Neutrophil (primary cell): ENCODE measurements around the gene C16orf89.

ENCODE experiments used
- H3K27ac ChIP-seq: fragments of 200-600 bp; sonication (generic); 2 replicates; pipeline ENCODE4 v1.5.1; 2016; ENCODE audit warnings: mild to moderate bottlenecking, moderate library complexity
- H3K27me3 ChIP-seq: fragments of 200-600 bp; sonication (generic); 2 replicates; pipeline ENCODE4 v1.6.0; 2016; ENCODE audit warnings: mild to moderate bottlenecking
- H3K36me3 ChIP-seq: fragments of 200-600 bp; sonication (generic); 2 replicates; pipeline ENCODE4 v1.5.1; 2017
- H3K4me1 ChIP-seq, 2 experiments: fragments of 200-600 bp in 1 of 2; sonication (generic) in 1 of 2; 1 replicate in 1 of 2; 2 replicates in 1 of 2; pipeline versions ENCODE4 v1.5.1 to v1.6.1; 2013 to 2016; ENCODE audit warnings: low read depth in 1 of 2, low read length in 1 of 2, mild to moderate bottlenecking in 1 of 2, moderate library complexity in 1 of 2; ENCODE audit not compliant: control insufficient read depth in 1 of 2, insufficient read depth in 1 of 2
- H3K4me3 ChIP-seq, 2 experiments: fragments of 200-600 bp in 1 of 2; sonication (generic) in 1 of 2; 1 replicate in 1 of 2; 2 replicates in 1 of 2; pipeline ENCODE4 v1.5.1; 2013 to 2016; ENCODE audit warnings: low read depth in 1 of 2, low read length in 1 of 2, mild to moderate bottlenecking in 1 of 2, moderate library complexity in 1 of 2
- H3K9me3 ChIP-seq: fragments of 200-600 bp; sonication (generic); 2 replicates; pipeline ENCODE4 v1.5.1; 2016
- TF ChIP-seq, protein P1 (sequence below): fragments of 200-600 bp; sonication (generic); IDR thresholded peaks from 2 replicates; pipeline ENCODE4 v1.5.1; 2016; ENCODE audit warnings: antibody characterized with exemption

Gene C16orf89

GRCh38 chr16:5073279-5073629 is 7.5 kb upstream of the C16orf89 start:
- H3K4me1 ChIP-seq = peaks cover 14 to 18% of the 10 kb centered on the region in 2 experiments
- no peak overlapping the region for H3K4me3 ChIP-seq
- TF ChIP-seq, protein P1, sequence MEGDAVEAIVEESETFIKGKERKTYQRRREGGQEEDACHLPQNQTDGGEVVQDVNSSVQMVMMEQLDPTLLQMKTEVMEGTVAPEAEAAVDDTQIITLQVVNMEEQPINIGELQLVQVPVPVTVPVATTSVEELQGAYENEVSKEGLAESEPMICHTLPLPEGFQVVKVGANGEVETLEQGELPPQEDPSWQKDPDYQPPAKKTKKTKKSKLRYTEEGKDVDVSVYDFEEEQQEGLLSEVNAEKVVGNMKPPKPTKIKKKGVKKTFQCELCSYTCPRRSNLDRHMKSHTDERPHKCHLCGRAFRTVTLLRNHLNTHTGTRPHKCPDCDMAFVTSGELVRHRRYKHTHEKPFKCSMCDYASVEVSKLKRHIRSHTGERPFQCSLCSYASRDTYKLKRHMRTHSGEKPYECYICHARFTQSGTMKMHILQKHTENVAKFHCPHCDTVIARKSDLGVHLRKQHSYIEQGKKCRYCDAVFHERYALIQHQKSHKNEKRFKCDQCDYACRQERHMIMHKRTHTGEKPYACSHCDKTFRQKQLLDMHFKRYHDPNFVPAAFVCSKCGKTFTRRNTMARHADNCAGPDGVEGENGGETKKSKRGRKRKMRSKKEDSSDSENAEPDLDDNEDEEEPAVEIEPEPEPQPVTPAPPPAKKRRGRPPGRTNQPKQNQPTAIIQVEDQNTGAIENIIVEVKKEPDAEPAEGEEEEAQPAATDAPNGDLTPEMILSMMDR = no peak
- H3K9me3 ChIP-seq = no peaks in the 10 kb centered on the region
- H3K27ac ChIP-seq = no peak overlapping the region
- peaks cover 6% of the 10 kb centered on the region for H3K27me3 ChIP-seq
- H3K36me3 ChIP-seq = peaks cover 19% of the 10 kb centered on the region

DNA sequence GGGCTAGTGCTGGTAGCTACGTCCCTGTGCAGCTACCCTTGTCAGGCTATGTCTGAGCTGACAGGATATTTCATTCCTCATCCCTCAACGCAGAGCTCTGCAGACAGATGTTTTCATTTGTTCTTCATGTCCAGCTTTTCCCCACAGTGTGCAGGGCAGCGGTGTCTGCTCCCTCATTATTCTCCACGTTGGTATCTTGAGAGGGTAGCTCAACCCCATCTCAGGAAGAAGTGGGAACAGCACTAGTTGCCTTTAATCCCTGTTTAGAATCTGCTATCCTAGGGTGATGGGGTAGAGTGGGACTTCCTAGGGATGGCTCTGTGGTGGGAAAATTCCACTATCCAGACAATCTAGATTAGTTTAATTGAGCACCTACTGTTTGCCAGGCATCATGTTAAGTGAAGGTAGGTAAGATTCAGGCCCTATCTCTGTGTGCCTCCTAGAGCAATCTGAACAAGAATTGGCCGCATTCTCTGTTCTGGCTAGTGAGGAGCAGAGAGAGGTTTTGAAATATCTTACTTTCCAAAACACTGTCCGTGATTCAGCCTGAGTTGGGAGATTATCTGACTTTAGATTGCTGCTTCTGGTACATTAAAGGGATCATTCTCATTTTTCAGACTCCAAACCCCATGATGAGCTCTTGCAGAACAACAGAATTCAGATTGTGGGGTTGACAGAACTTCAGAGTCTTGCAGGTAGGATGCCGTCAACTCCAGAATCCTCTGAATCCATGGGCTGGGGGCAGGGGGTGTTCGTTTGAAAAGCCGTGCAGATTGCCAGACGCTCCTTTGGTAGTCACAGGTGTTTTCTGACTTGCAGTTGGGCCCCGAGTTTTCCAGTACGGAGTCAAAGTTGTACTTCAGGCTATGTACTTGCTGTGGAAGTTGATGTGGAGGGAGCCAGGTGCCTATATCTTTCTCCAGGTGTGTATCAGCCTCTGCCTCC is 6.8 kb upstream of the C16orf89 start:
- Histone ChIP-seq H3K9me3 (no peaks in the 10 kb centered on the region), H3K4me1 (peaks cover 14 to 18% of the 10 kb centered on the region in 2 experiments), H3K27me3 (peaks cover 6% of the 10 kb centered on the region), H3K36me3 (peaks cover 13% of the 10 kb centered on the region), H3K4me3 (peak overlapping the region; percentile 73 to 75), H3K27ac (peak overlapping the region; percentile 69)
- TF ChIP-seq, protein P1 = no peak

DNA sequence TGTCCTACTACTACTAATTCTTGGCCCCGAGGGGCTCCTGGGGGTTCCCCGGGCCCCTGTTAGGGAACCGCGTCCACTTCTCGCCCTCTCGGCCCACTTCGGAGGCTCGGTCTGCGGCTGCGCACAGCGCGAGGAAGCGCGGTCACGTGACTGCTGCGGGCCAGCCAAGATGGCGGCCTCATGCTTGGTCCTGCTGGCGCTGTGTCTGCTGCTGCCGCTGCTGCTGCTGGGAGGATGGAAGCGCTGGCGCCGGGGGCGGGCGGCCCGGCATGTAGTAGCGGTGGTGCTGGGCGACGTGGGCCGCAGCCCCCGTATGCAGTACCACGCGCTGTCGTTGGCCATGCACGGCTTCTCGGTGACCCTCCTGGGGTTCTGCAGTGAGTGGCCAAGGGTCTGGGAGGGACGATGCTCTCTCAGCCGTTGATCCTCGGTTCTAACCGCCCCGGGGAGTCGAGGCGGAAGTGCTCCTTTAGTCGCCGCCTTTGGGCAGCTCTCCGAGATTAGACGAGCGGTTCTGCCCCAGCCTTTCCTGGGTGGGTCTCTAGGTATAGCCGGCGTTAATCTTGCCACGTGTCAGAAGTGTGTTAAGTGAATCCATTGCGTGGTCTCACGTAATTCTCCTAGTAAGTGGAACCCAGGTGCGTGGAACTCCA is 6.1 kb upstream of the C16orf89 start, which contains the start of gene ALG1:
Gene ALG1, plus strand, starts transcription at position 163 of the 653 bp plus-strand sequence. Its CDS starts 7 bp downstream, at position 170.
- peaks cover 6% of the 10 kb centered on the region for H3K27me3 ChIP-seq
- H3K4me3 ChIP-seq = peak within 1 kb of the TSS; percentile 73 to 75
- peaks cover 13% of the 10 kb centered on the region for H3K36me3 ChIP-seq
- peaks cover 14 to 18% of the 10 kb centered on the region in 2 experiments for H3K4me1 ChIP-seq
- TF ChIP-seq, protein P1 = no peak
- H3K9me3 ChIP-seq = no peaks in the 10 kb centered on the region
- peak within 1 kb of the TSS; percentile 69 for H3K27ac ChIP-seq

DNA sequence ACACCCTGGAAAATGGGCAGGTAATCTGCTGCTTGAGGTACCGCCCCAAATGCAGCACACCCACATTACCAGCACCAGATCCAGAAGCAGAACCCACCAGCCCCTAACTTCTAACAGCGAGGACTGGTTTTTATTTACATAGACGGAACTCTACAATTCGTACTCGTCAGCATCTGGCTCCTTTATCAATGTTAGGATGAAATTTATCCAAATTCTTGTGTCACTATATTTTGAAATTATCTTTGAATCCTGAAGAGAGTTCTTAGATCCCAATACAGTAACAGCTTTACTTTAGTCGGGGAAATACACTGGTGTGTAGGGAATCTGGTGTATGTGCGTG is 5.6 kb upstream of the C16orf89 start:
- H3K27me3 ChIP-seq = peaks cover 6% of the 10 kb centered on the region
- H3K27ac ChIP-seq = peak overlapping the region; percentile 69
- TF ChIP-seq, protein P1 = no peak
- H3K4me3 ChIP-seq = peak overlapping the region; percentile 73 to 75
- no peaks in the 10 kb centered on the region for H3K9me3 ChIP-seq
- peaks cover 11% of the 10 kb centered on the region for H3K36me3 ChIP-seq
- H3K4me1 ChIP-seq = peaks cover 14 to 18% of the 10 kb centered on the region in 2 experiments

DNA sequence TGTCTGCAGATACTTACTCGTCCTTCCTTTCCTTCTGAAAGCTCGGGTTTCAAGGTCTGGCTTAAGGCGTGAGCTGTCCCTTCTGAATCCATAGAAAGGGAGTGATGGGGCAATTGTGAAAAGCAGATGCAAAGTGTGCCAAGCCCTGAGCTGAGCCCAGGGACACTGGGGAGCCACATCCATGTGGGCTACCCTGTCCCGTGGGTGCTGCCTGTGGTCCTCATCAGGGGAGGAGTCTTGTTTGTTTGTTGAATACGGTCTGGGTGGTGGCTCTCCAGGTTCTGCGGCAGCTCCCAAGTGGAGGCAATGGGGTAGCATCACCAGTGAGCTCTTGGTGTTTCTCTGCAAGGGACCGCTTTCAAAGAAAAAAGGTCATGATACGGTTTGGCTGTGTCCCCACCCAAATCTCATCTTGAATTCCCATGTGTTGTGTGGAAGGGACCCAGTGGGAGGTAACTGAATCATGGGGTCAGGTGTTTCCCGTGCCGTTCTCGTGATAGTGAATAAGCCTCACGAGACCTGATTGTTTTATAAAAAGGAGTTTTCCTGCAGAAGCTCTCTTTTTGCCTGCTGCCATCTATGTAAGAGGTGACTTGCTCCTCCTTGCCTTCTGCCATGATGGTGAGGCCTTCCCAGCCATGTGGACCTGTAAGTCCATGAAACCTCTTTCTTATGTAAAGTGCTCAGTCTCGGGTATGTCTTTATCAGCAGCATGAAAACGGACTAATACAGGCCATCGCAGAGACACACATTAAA is 4.9 kb upstream of the C16orf89 start:
- Histone ChIP-seq H3K9me3 (no peaks in the 10 kb centered on the region), H3K4me3 (no peak overlapping the region), H3K4me1 (peaks cover 14 to 18% of the 10 kb centered on the region in 2 experiments), H3K27ac (no peak overlapping the region), H3K36me3 (peaks cover 4% of the 10 kb centered on the region), H3K27me3 (peaks cover 11% of the 10 kb centered on the region)
- TF ChIP-seq, protein P1 = no peak
